ENCODE measurements around the gene PRKN.
"Not testable (repeated sequence)": the region's sequence is repeated elsewhere in the genome, so short reads cannot be mapped to it uniquely, and the experiment has no call there.

Gene PRKN

GRCh38 chr6:162541019-162541601 lies 186.5 kb downstream of the PRKN start:
- TF ChIP-seq POLR2A (IDR thresholded peaks at IDR 0.05; ENCODE audit: low read length) = no peak
- no peak for TF ChIP-seq GATA1 (IDR thresholded peaks at IDR 0.05; ENCODE audit: low read depth, low read length)
- no peak for DNase-seq

GRCh38 chr6:162539321-162539720 lies 188.2 kb downstream of the PRKN start:
- DNase-seq = no peak
- no peak for TF ChIP-seq GATA1 (IDR thresholded peaks at IDR 0.05; ENCODE audit: low read depth, low read length)
- no peak for TF ChIP-seq POLR2A (IDR thresholded peaks at IDR 0.05; ENCODE audit: low read length)

GRCh38 chr6:162538643-162539064 lies 188.9 kb downstream of the PRKN start:
- no peak for TF ChIP-seq GATA1 (IDR thresholded peaks at IDR 0.05; ENCODE audit: low read depth, low read length)
- no peak for TF ChIP-seq POLR2A (IDR thresholded peaks at IDR 0.05; ENCODE audit: low read length)
- DNase-seq = peak; percentile 56 to 61

- TF ChIP-seq GATA1 (IDR thresholded peaks at IDR 0.05; ENCODE audit: low read depth, low read length) (no peak), POLR2A (IDR thresholded peaks at IDR 0.05; ENCODE audit: low read length) (no peak)
- DNase-seq = no peak
Observed at GRCh38 chr6:162533009-162533400, 194.6 kb downstream of the PRKN start.

GRCh38 chr6:162532283-162533008 lies 195.1 kb downstream of the PRKN start:
- no peak for TF ChIP-seq GATA1 (IDR thresholded peaks at IDR 0.05; ENCODE audit: low read depth, low read length)
- no peak for TF ChIP-seq POLR2A (IDR thresholded peaks at IDR 0.05; ENCODE audit: low read length)
- DNase-seq = no peak

- DNase-seq = not testable (repeated sequence)
Observed at GRCh38 chr6:162531391-162531790, 196.2 kb downstream of the PRKN start.

- TF ChIP-seq GATA1 (IDR thresholded peaks at IDR 0.05; ENCODE audit: low read depth, low read length) (no peak), POLR2A (IDR thresholded peaks at IDR 0.05; ENCODE audit: low read length) (no peak)
- DNase-seq = no peak
Observed at GRCh38 chr6:162528538-162528937, 199.0 kb downstream of the PRKN start.

- TF ChIP-seq GATA1 (IDR thresholded peaks at IDR 0.05; ENCODE audit: low read depth, low read length) = no peak
- TF ChIP-seq POLR2A (IDR thresholded peaks at IDR 0.05; ENCODE audit: low read length) = no peak
Observed at GRCh38 chr6:162526960-162527359, 200.6 kb downstream of the PRKN start.

GRCh38 chr6:162525181-162525580 lies 202.4 kb downstream of the PRKN start:
- TF ChIP-seq POLR2A (IDR thresholded peaks at IDR 0.05; ENCODE audit: low read length) = no peak
- TF ChIP-seq GATA1 (IDR thresholded peaks at IDR 0.05; ENCODE audit: low read depth, low read length) = no peak
- DNase-seq = no peak

More at GRCh38 chr6:162526960-162527359, 200.6 kb downstream of the PRKN start:
- no peak for DNase-seq

- TF ChIP-seq GATA1 (IDR thresholded peaks at IDR 0.05; ENCODE audit: low read depth, low read length) = no peak
- TF ChIP-seq POLR2A (IDR thresholded peaks at IDR 0.05; ENCODE audit: low read length) = no peak
- DNase-seq = no peak
Observed at GRCh38 chr6:162512744-162513143, 214.8 kb downstream of the PRKN start.

GRCh38 chr6:162497389-162497788 lies 230.2 kb downstream of the PRKN start:
- DNase-seq = no peak
- TF ChIP-seq GATA1 (IDR thresholded peaks at IDR 0.05; ENCODE audit: low read depth, low read length) (no peak), POLR2A (IDR thresholded peaks at IDR 0.05; ENCODE audit: low read length) (no peak)

- no peak for DNase-seq
- no peak for TF ChIP-seq POLR2A (IDR thresholded peaks at IDR 0.05; ENCODE audit: low read length)
- TF ChIP-seq GATA1 (IDR thresholded peaks at IDR 0.05; ENCODE audit: low read depth, low read length) = no peak
Observed at GRCh38 chr6:162493917-162494316, 233.6 kb downstream of the PRKN start.

GRCh38 chr6:162491637-162492036 lies 235.9 kb downstream of the PRKN start:
- no peak for DNase-seq
- TF ChIP-seq GATA1 (IDR thresholded peaks at IDR 0.05; ENCODE audit: low read depth, low read length) (no peak), POLR2A (IDR thresholded peaks at IDR 0.05; ENCODE audit: low read length) (no peak)

GRCh38 chr6:162489101-162489976 lies 238.2 kb downstream of the PRKN start:
- no peak for DNase-seq
- TF ChIP-seq GATA1 (IDR thresholded peaks at IDR 0.05; ENCODE audit: low read depth, low read length) (no peak), POLR2A (IDR thresholded peaks at IDR 0.05; ENCODE audit: low read length) (no peak)
